IPS-18a (cell line): ENCODE results near the gene PRDM16.

Source experiments
- H3K27ac ChIP-seq: one replicate; pipeline ENCODE4 v1.5.1; 2013; ENCODE audit warnings: low read length
- H3K27me3 ChIP-seq: one replicate; pipeline ENCODE4 v1.6.1; 2013; ENCODE audit warnings: mild to moderate bottlenecking, low read length; ENCODE audit not compliant: control insufficient read depth, insufficient read depth
- H3K36me3 ChIP-seq: one replicate; pipeline ENCODE4 v1.6.1; 2013; ENCODE audit warnings: low read depth, low read length; ENCODE audit not compliant: control insufficient read depth
- H3K4me1 ChIP-seq: one replicate; pipeline ENCODE4 v1.6.1; 2013; ENCODE audit warnings: low read depth, low read length; ENCODE audit not compliant: control insufficient read depth
- H3K4me3 ChIP-seq: one replicate; pipeline ENCODE4 v1.5.1; 2013; ENCODE audit warnings: low read length
- H3K9ac ChIP-seq: one replicate; pipeline ENCODE4 v1.6.1; 2013; ENCODE audit warnings: mild to moderate bottlenecking, low read length, moderate library complexity
- H3K9me3 ChIP-seq: one replicate; pipeline ENCODE4 v1.6.1; 2013; ENCODE audit warnings: low read depth, low read length; ENCODE audit not compliant: control insufficient read depth

Gene PRDM16

DNA sequence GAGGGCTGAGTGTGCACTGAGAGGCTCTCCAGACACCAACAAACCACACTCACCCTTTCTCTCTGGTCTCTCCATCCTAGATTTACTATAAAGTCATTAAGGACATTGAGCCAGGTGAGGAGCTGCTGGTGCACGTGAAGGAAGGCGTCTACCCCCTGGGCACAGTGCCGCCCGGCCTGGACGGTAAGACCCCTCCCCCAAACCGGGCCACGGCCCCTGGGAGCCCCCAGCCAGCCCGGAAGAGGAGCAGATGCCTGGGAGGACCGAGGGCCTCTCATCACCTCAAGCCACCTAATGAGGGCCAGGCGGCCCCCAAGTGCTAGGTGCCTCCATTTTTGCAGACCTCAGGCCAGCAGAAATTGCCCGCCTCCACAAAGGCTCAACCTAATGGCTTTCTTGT is 327.4 kb downstream of the PRDM16 start:
- Histone ChIP-seq H3K4me1 (peaks cover 23% of the 10 kb centered on the region), H3K27ac (no peak overlapping the region), H3K9me3 (no peaks in the 10 kb centered on the region), H3K4me3 (no peak overlapping the region), H3K36me3 (no peaks in the 10 kb centered on the region), H3K27me3 (peaks cover 65% of the 10 kb centered on the region), H3K9ac (no peak overlapping the region)

- Histone ChIP-seq H3K4me1 (peaks cover 14% of the 10 kb centered on the region), H3K9ac (no peak overlapping the region), H3K27ac (no peak overlapping the region), H3K36me3 (no peaks in the 10 kb centered on the region), H3K9me3 (no peaks in the 10 kb centered on the region), H3K4me3 (no peak overlapping the region), H3K27me3 (peaks cover 56% of the 10 kb centered on the region)
These were observed 328.3 kb downstream of the PRDM16 start for GRCh38 chr1:3397311-3397710.

- H3K36me3 ChIP-seq: no peaks in the 10 kb centered on the region
- no peak overlapping the region for H3K27ac ChIP-seq
- H3K9ac ChIP-seq: no peak overlapping the region
- H3K9me3 ChIP-seq: no peaks in the 10 kb centered on the region
- peaks cover 7% of the 10 kb centered on the region for H3K4me1 ChIP-seq
- H3K4me3 ChIP-seq: no peak overlapping the region
- peaks cover 44% of the 10 kb centered on the region for H3K27me3 ChIP-seq
These were observed 329.6 kb downstream of the PRDM16 start for GRCh38 chr1:3398396-3399140.

DNA sequence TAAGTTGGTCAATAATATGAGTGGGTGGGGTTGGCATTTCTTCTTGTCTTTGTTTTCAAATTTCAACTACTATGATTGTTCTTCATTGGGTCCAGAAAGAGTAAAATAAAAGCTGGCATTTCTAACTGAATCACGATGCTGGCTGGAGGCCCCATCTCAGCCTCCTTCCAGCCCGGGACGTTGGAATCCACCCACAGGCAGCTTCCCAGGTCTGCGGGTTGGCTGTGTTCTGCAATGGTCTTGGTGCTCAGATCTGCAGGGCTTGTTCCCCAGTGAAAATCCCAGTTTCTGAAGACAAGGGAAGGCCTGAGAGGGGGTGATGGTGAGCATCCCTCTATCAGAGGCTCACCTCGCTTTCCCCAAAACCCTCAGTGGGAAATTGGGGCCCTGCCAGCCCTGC is 330.7 kb downstream of the PRDM16 start:
- Histone ChIP-seq H3K9ac (no peak overlapping the region), H3K9me3 (no peaks in the 10 kb centered on the region), H3K4me1 (peaks cover 7% of the 10 kb centered on the region), H3K27me3 (peaks cover 32% of the 10 kb centered on the region), H3K4me3 (no peak overlapping the region), H3K27ac (no peak overlapping the region), H3K36me3 (no peaks in the 10 kb centered on the region)

DNA sequence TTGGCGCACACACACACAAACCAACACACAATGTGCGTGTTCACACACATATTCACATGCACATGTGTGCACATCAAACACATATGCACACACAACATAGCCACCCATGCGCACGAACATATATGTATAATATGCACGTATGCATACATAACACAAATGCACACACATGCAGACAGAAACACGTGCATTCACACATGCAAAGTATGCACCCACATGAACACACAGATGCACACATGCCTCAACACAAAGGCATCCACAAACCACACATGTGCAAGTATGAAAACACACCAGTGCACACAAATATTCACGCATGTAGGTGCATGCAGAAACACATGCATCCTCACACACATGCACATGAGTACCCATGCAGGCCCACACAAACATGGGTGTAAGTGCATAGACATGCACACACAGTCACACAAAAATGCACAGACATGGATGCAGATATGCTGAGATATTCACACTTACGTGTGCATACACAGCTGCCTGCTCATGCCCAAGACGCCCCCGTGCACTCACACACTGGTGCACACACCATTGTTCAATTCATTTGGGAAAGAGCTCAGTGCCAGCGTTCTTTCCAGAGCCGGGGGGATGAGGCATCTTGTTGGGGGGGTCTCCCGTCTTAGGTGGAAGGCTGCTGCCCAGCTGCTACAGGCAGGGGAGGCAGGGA is 332.7 kb downstream of the PRDM16 start:
- no peak overlapping the region for H3K27ac ChIP-seq
- H3K27me3 ChIP-seq: peaks cover 12% of the 10 kb centered on the region
- H3K4me3 ChIP-seq: no peak overlapping the region
- H3K4me1 ChIP-seq: no peaks in the 10 kb centered on the region
- H3K9ac ChIP-seq: no peak overlapping the region
- H3K9me3 ChIP-seq: no peaks in the 10 kb centered on the region
- no peaks in the 10 kb centered on the region for H3K36me3 ChIP-seq

GRCh38 chr1:3402258-3403010 is 333.4 kb downstream of the PRDM16 start:
- Histone ChIP-seq H3K36me3 (no peaks in the 10 kb centered on the region), H3K4me1 (no peaks in the 10 kb centered on the region), H3K27ac (no peak overlapping the region), H3K27me3 (peaks cover 5% of the 10 kb centered on the region), H3K4me3 (no peak overlapping the region), H3K9me3 (no peaks in the 10 kb centered on the region), H3K9ac (no peak overlapping the region)

DNA sequence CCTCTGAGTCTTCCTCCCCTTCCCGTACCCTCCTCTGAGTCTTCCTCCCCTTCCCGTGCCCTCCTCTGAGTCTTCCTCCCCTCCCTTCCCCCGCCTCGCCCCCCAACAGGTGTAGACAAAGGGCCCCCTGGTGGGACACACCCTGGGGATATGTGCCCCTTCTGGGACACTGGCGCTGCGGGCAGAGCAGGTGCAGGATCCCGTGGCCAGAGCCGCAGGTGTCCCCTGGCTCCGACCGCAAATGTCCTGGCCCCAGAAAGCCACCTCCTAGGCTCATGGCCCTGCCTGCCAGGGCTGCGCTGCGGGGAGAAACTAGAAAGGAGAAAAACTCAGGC is 334.0 kb downstream of the PRDM16 start:
- Histone ChIP-seq H3K9me3 (no peaks in the 10 kb centered on the region), H3K4me1 (no peaks in the 10 kb centered on the region), H3K36me3 (no peaks in the 10 kb centered on the region), H3K27me3 (no peaks in the 10 kb centered on the region), H3K27ac (no peak overlapping the region), H3K9ac (no peak overlapping the region), H3K4me3 (no peak overlapping the region)

GRCh38 chr1:3403388-3404231 is 334.6 kb downstream of the PRDM16 start:
- H3K9ac ChIP-seq: no peak overlapping the region
- no peak overlapping the region for H3K4me3 ChIP-seq
- H3K27ac ChIP-seq: no peak overlapping the region
- no peaks in the 10 kb centered on the region for H3K9me3 ChIP-seq
- H3K4me1 ChIP-seq: no peaks in the 10 kb centered on the region
- H3K36me3 ChIP-seq: no peaks in the 10 kb centered on the region
- no peaks in the 10 kb centered on the region for H3K27me3 ChIP-seq

- Histone ChIP-seq H3K27me3 (no peaks in the 10 kb centered on the region), H3K36me3 (no peaks in the 10 kb centered on the region), H3K4me1 (no peaks in the 10 kb centered on the region), H3K27ac (no peak overlapping the region), H3K9ac (no peak overlapping the region), H3K4me3 (no peak overlapping the region), H3K9me3 (no peaks in the 10 kb centered on the region)
These were observed 335.3 kb downstream of the PRDM16 start for GRCh38 chr1:3404301-3404700.

GRCh38 chr1:3404801-3405200 is 335.8 kb downstream of the PRDM16 start:
- no peaks in the 10 kb centered on the region for H3K27me3 ChIP-seq

DNA sequence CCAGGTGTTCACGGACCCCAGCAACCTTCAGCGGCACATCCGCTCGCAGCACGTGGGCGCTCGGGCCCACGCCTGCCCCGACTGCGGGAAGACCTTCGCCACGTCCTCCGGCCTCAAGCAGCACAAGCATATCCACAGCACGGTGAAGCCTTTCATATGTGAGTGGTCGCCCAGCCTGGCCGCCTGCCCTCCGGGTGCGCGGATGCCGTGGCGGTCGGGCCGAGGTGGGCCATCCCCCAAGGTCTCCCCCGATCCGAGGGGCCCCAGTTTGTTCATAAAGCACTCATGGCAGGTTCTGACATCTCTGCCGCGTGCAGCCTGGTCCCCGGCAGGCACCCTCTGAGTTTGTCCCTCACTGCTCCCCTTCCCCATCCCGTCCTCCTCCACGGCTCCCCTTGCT is 336.5 kb downstream of the PRDM16 start:
- Histone ChIP-seq H3K9ac (no peak overlapping the region), H3K4me1 (no peaks in the 10 kb centered on the region), H3K4me3 (no peak overlapping the region), H3K27me3 (no peaks in the 10 kb centered on the region), H3K36me3 (no peaks in the 10 kb centered on the region), H3K9me3 (no peaks in the 10 kb centered on the region), H3K27ac (no peak overlapping the region)

More at GRCh38 chr1:3404801-3405200, 335.8 kb downstream of the PRDM16 start:
- Histone ChIP-seq H3K9ac (no peak overlapping the region), H3K9me3 (no peaks in the 10 kb centered on the region), H3K4me1 (no peaks in the 10 kb centered on the region), H3K36me3 (no peaks in the 10 kb centered on the region), H3K4me3 (no peak overlapping the region), H3K27ac (no peak overlapping the region)
